Activated CD4-positive, alpha-beta memory T cell treated with anti-CD3 and anti-CD28 coated beads, Interleukin-2, amount 10 ng/mL, durations not matched to agents 7 days and 5 days (primary cell): ENCODE measurements around the gene CDCA7L. TPM values are rescaled to one million over a fixed set of nuclear protein-coding genes. Genes with fewer than 3 reads are reported as not detected.

Source experiments
- CTCF ChIA-PET: fragments of 350-600 bp; sonication (Branson Sonifier 250); formaldehyde crosslinking; loops from one replicate; lab custom pipeline; 2021; ENCODE audit warnings: antibody characterized with exemption, inconsistent platforms; lab: Charles Lee
- POLR2A ChIA-PET: fragments of 350-600 bp; sonication (Branson Sonifier 250); formaldehyde crosslinking; loops from one replicate; lab custom pipeline; 2021; ENCODE audit warnings: antibody characterized with exemption; lab: Charles Lee
- DNase-seq: peaks from one replicate; pipeline ENCODE4 v3.0.0-alpha.2; 2020
- H3K27ac Mint-ChIP-seq: one replicate; pipeline ENCODE4 v1.8.0; 2021; ENCODE audit warnings: mild to moderate bottlenecking, mixed read lengths
- H3K27me3 Mint-ChIP-seq: one replicate; pipeline ENCODE4 v1.8.0; 2021; ENCODE audit warnings: mixed read lengths
- H3K36me3 Mint-ChIP-seq: one replicate; pipeline ENCODE4 v1.8.0; 2021; ENCODE audit warnings: low read depth, mixed read lengths
- H3K4me1 Mint-ChIP-seq: one replicate; pipeline ENCODE4 v1.8.0; 2021; ENCODE audit warnings: mixed read lengths
- H3K4me3 Mint-ChIP-seq: one replicate; pipeline ENCODE4 v1.8.0; 2021; ENCODE audit warnings: mild to moderate bottlenecking, mixed read lengths
- H3K9me3 Mint-ChIP-seq: one replicate; pipeline ENCODE4 v1.8.0; 2021; ENCODE audit warnings: mixed read lengths
- total RNA-seq, 2 experiments: library from RNA; stranded (reverse); gene quantifications; one replicate each; pipeline ENCODE4 v1.2.3, GENCODE V29; 2021

Gene CDCA7L
- total RNA-seq, 2 experiments from 2014 or later: 38.8 to 48.2 TPM

- ChIA-PET POLR2A (interaction anchor here (2.0 kb wide), 1 partner anchor 18 kb away, joined by 10 read pairs; the partner anchor contains the start of gene CDCA7L), CTCF (no interaction called here)
- H3K4me1 Mint-ChIP-seq: peaks cover 3% of the 10 kb centered on the region
- H3K27me3 Mint-ChIP-seq: peaks cover 5% of the 10 kb centered on the region
- no peaks in the 10 kb centered on the region for H3K9me3 Mint-ChIP-seq
- no peak for DNase-seq
- H3K27ac Mint-ChIP-seq: no peak overlapping the region
- H3K4me3 Mint-ChIP-seq: no peak overlapping the region
- no peaks in the 10 kb centered on the region for H3K36me3 Mint-ChIP-seq
These were observed 17.0 kb upstream of the CDCA7L start for GRCh38 chr7:21962677-21963076.

DNA sequence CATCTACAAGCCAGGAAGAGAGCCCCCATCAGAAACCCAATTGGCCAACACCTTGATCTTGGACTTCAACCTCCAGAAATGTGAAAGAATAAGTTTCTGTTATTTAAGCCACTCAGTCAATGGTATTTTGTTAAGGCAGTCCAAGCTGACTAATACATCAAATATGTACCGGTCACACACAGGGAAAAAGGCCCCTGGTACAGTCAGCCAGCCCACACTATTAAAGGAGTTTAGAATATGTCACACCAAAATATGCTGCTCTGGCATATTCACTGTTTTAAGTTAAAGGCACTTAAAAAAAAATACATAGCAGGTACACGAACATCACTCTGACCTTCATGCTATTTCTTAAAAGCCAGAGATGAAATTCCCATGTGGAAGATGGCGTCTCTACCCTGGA lies 15.2 kb upstream of the CDCA7L start:
- peaks cover 5% of the 10 kb centered on the region for H3K27me3 Mint-ChIP-seq
- no peaks in the 10 kb centered on the region for H3K9me3 Mint-ChIP-seq
- no peak overlapping the region for H3K27ac Mint-ChIP-seq
- ChIA-PET POLR2A (no interaction called here), CTCF (no interaction called here)
- no peak for DNase-seq
- H3K36me3 Mint-ChIP-seq: no peaks in the 10 kb centered on the region
- no peak overlapping the region for H3K4me3 Mint-ChIP-seq
- no peaks in the 10 kb centered on the region for H3K4me1 Mint-ChIP-seq

DNA sequence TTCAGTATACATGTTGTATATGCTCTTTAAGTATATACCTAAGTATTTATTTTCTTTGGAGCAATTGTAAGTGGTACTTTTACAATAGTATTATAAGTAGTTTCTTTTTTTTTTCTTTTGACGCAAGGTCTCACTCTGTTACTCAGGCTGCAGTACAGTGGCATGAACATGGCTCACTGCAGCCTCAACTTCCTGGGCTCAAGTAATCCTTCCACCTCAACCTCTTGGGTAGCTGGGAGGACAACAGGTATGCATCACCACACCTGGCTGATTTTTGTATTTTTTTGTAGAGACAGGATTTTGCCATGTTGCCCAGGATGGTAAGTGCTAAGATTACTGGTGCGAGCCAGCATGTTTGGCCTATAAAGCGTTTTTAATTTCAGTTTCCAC lies 13.7 kb upstream of the CDCA7L start:
- CTCF ChIA-PET: interaction anchor here (0.7 kb wide), 1 partner anchor 392 kb away, joined by 3 read pairs; no protein-coding TSS in a partner anchor
- POLR2A ChIA-PET: no interaction called here
- Mint-ChIP-seq H3K36me3 (no peaks in the 10 kb centered on the region), H3K9me3 (no peaks in the 10 kb centered on the region), H3K27ac (no peak overlapping the region), H3K4me1 (no peaks in the 10 kb centered on the region), H3K4me3 (no peak overlapping the region), H3K27me3 (peaks cover 8% of the 10 kb centered on the region)
- no peak for DNase-seq

GRCh38 chr7:21953781-21954180 lies 8.1 kb upstream of the CDCA7L start:
- no peaks in the 10 kb centered on the region for H3K9me3 Mint-ChIP-seq
- H3K4me3 Mint-ChIP-seq: no peak overlapping the region
- H3K36me3 Mint-ChIP-seq: no peaks in the 10 kb centered on the region
- POLR2A ChIA-PET: no interaction called here
- DNase-seq: no peak
- H3K27me3 Mint-ChIP-seq: peaks cover 10% of the 10 kb centered on the region
- H3K4me1 Mint-ChIP-seq: peaks cover 1% of the 10 kb centered on the region
- CTCF ChIA-PET: interaction anchor here (0.7 to 1.1 kb wide), 2 partner anchors 130 to 773 kb away, joined by 3 to 4 read pairs; partner anchors contain the start of gene IL6
- no peak overlapping the region for H3K27ac Mint-ChIP-seq

- CTCF ChIA-PET: no interaction called here
- H3K4me1 Mint-ChIP-seq: peaks cover 36% of the 10 kb centered on the region
- H3K36me3 Mint-ChIP-seq: peaks cover 3% of the 10 kb centered on the region
- H3K27ac Mint-ChIP-seq: no peak overlapping the region
- no peaks in the 10 kb centered on the region for H3K9me3 Mint-ChIP-seq
- no peak for DNase-seq
- no peak overlapping the region for H3K4me3 Mint-ChIP-seq
- POLR2A ChIA-PET: interaction anchor here (0.7 kb wide), 1 partner anchor 115 kb away, joined by 3 read pairs; no protein-coding TSS in a partner anchor
- peaks cover 13% of the 10 kb centered on the region for H3K27me3 Mint-ChIP-seq
These were observed 3.3 kb upstream of the CDCA7L start for GRCh38 chr7:21948887-21949540.

DNA sequence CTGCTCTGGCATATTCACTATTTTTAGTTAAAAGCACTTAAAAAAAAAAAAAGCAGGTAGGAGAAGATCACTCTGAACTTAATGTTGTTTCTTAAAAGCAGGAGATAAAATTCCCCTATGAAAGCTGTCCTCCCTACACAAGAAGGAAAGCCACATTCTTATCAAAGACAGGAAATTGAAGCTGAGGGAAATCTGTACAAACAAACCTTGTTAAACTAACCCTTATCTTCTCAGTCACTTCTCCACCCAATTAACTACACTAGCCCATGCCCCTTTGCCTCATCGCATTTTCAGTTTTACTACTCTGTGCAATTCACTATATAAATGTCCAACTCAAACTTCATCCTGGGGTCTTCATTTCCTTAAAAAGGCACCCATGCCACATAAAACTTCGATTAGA lies 2.7 kb upstream of the CDCA7L start:
- H3K9me3 Mint-ChIP-seq: no peaks in the 10 kb centered on the region
- H3K4me1 Mint-ChIP-seq: peaks cover 41% of the 10 kb centered on the region
- no peak for DNase-seq
- no peak overlapping the region for H3K27ac Mint-ChIP-seq
- H3K36me3 Mint-ChIP-seq: peaks cover 3% of the 10 kb centered on the region
- ChIA-PET CTCF (no interaction called here), POLR2A (interaction anchor here (0.7 kb wide), 1 partner anchor 115 kb away, joined by 3 read pairs; no protein-coding TSS in a partner anchor)
- no peak overlapping the region for H3K4me3 Mint-ChIP-seq
- H3K27me3 Mint-ChIP-seq: peaks cover 12% of the 10 kb centered on the region

DNA sequence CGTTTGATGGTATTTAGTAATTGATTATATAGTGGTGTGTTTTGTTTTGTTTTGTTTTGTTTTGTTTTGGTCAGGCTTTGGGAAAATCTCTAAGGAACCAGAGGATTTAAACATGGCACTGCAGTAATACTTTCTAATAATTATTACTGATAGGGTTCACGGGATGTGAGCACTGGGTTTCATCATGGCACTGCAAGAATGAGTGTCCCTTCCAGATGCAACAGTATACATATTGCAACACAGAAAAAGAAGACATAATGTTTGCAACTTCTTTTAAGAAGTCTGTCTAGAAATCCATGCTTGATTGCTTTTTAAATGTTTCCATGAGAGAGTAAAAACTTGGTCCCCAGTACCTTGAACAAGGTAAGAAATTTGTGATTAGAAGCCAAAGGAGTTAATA lies 2.2 kb upstream of the CDCA7L start:
- H3K4me1 Mint-ChIP-seq: peaks cover 46% of the 10 kb centered on the region
- no peak for DNase-seq
- peaks cover 3% of the 10 kb centered on the region for H3K36me3 Mint-ChIP-seq
- no peak overlapping the region for H3K27ac Mint-ChIP-seq
- no peaks in the 10 kb centered on the region for H3K9me3 Mint-ChIP-seq
- no peak overlapping the region for H3K4me3 Mint-ChIP-seq
- CTCF ChIA-PET: no interaction called here
- POLR2A ChIA-PET: interaction anchor here (0.7 kb wide), 1 partner anchor 116 kb away, joined by 3 read pairs; no protein-coding TSS in a partner anchor
- peaks cover 10% of the 10 kb centered on the region for H3K27me3 Mint-ChIP-seq

DNA sequence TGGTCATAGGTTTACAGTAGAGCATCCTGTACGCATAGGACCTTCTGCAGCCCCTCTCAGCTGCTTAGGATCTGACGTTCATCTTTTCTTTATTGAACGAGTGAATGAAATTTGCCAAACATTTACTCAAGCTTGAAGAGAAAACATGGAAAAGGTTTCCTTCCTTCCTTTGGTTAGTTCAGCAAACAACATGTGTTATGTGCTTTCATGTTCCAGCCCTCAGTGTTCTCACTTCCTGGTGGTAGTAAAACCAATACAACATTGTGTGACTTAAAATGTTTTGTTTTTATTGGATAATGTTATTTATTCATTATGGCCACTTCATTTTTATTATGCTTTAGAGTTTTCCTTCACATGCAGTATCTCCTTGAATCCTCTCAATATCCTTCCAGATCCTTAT lies 1.4 kb upstream of the CDCA7L start:
- Mint-ChIP-seq H3K4me3 (no peak overlapping the region), H3K27ac (no peak overlapping the region), H3K9me3 (no peaks in the 10 kb centered on the region), H3K36me3 (peaks cover 3% of the 10 kb centered on the region), H3K4me1 (peaks cover 55% of the 10 kb centered on the region), H3K27me3 (peaks cover 9% of the 10 kb centered on the region)
- DNase-seq: no peak
- ChIA-PET POLR2A (no interaction called here), CTCF (no interaction called here)

- H3K27ac Mint-ChIP-seq: peak overlapping the region; percentile 66
- ChIA-PET CTCF (interaction anchor here (1.1 kb wide), 1 partner anchor 47 kb away, joined by 3 read pairs; no protein-coding TSS in a partner anchor), POLR2A (interaction anchor here (0.8 to 2.3 kb wide), 6 partner anchors 9 to 1235 kb away, joined by 3 to 13 read pairs (median 6); no protein-coding TSS in a partner anchor)
- peaks cover 9% of the 10 kb centered on the region for H3K27me3 Mint-ChIP-seq
- H3K4me1 Mint-ChIP-seq: peaks cover 62% of the 10 kb centered on the region
- peaks cover 3% of the 10 kb centered on the region for H3K36me3 Mint-ChIP-seq
- no peak for DNase-seq
- H3K9me3 Mint-ChIP-seq: no peaks in the 10 kb centered on the region
- peak overlapping the region; percentile 83 for H3K4me3 Mint-ChIP-seq
These were observed 567 bp upstream of the CDCA7L start for GRCh38 chr7:21946222-21946709.

- ChIA-PET POLR2A (interaction anchor here (0.9 to 2.3 kb wide), 10 partner anchors 10 to 1154 kb away, joined by 3 to 13 read pairs (median 6); partner anchors contain the start of gene SP4), CTCF (interaction anchor here (0.6 to 1.2 kb wide), 8 partner anchors 15 to 520 kb away, joined by 3 to 4 read pairs (median 4); no protein-coding TSS in a partner anchor)
- peaks cover 9% of the 10 kb centered on the region for H3K27me3 Mint-ChIP-seq
These were observed 864 bp downstream of the CDCA7L start for GRCh38 chr7:21944616-21945453.

GRCh38 chr7:21943436-21943835 lies 2.3 kb downstream of the CDCA7L start:
- DNase-seq: no peak
- peaks cover 3% of the 10 kb centered on the region for H3K36me3 Mint-ChIP-seq
- H3K4me3 Mint-ChIP-seq: no peak overlapping the region
- peaks cover 6% of the 10 kb centered on the region for H3K27me3 Mint-ChIP-seq
- H3K27ac Mint-ChIP-seq: no peak overlapping the region
- ChIA-PET CTCF (no interaction called here), POLR2A (interaction anchor here (1.6 kb wide), 1 partner anchor 36 kb away, joined by 3 read pairs; no protein-coding TSS in a partner anchor)
- peaks cover 81% of the 10 kb centered on the region for H3K4me1 Mint-ChIP-seq
- no peaks in the 10 kb centered on the region for H3K9me3 Mint-ChIP-seq

More at GRCh38 chr7:21944616-21945453, 864 bp downstream of the CDCA7L start:
- peaks cover 3% of the 10 kb centered on the region for H3K36me3 Mint-ChIP-seq
- peak overlapping the region; percentile 79 for H3K27ac Mint-ChIP-seq
- peaks cover 73% of the 10 kb centered on the region for H3K4me1 Mint-ChIP-seq
- peak; percentile 61 for DNase-seq
- H3K9me3 Mint-ChIP-seq: no peaks in the 10 kb centered on the region
- H3K4me3 Mint-ChIP-seq: peak overlapping the region; percentile 83

DNA sequence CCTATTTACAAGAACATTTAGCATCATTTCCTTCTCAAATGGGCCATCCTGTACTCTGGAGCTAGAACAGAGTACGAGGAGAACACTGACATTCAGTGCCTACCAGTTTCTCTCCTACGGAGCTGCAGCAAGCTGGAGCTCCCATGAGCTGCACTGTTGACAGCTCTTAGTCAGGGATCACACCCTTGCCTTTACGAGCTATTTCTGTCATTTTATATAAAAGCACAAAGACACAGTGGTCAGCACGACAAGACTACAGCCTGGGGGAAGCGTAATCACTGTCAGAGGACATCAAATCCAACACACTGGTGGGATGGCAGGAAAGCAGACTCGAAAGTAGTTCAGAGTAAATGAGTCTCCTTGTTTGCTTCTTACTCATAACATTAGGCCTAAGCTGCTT lies 2.7 kb downstream of the CDCA7L start:
- Mint-ChIP-seq H3K27me3 (peaks cover 6% of the 10 kb centered on the region), H3K9me3 (no peaks in the 10 kb centered on the region), H3K4me3 (no peak overlapping the region), H3K4me1 (peaks cover 80% of the 10 kb centered on the region), H3K27ac (no peak overlapping the region), H3K36me3 (peaks cover 7% of the 10 kb centered on the region)
- ChIA-PET POLR2A (interaction anchor here (1.0 kb wide), 1 partner anchor 45 kb away, joined by 4 read pairs; no protein-coding TSS in a partner anchor), CTCF (no interaction called here)
- DNase-seq: no peak
